ENCODE measurements around the gene MTF1.
A peak's percentile ranks its signal among the peaks of the same experiment; 100 is the strongest.

The MTF1 gene

GRCh38 chr1:37764888-37765441 is 94.4 kb downstream of the MTF1 start, which contains the start of gene EPHA10:
EPHA10 (minus strand) TSS chr1:37765120; CDS start chr1:37765066, 54 bp downstream.
- ATAC-seq (no peak), DNase-seq (no peak)
- Mint-ChIP-seq H3K27me3 (peaks cover 76% of the 10 kb centered on the region), H3K9me3 (no peaks in the 10 kb centered on the region), H3K4me1 (peaks cover 17% of the 10 kb centered on the region), H3K36me3 (ENCODE audit: low read depth) (peaks cover 2% of the 10 kb centered on the region), H3K4me3 (peak within 1 kb of the TSS; percentile 38), H3K27ac (no peak within 1 kb of the TSS)

- Mint-ChIP-seq H3K27me3 (peaks cover 74% of the 10 kb centered on the region), H3K27ac (no peak overlapping the region), H3K36me3 (ENCODE audit: low read depth) (peaks cover 2% of the 10 kb centered on the region), H3K4me3 (no peak overlapping the region), H3K9me3 (no peaks in the 10 kb centered on the region), H3K4me1 (peaks cover 17% of the 10 kb centered on the region)
- DNase-seq, result peak; percentile 71
- no peak for ATAC-seq
Measured at GRCh38 chr1:37764414-37764825, 95.0 kb downstream of the MTF1 start.

DNA sequence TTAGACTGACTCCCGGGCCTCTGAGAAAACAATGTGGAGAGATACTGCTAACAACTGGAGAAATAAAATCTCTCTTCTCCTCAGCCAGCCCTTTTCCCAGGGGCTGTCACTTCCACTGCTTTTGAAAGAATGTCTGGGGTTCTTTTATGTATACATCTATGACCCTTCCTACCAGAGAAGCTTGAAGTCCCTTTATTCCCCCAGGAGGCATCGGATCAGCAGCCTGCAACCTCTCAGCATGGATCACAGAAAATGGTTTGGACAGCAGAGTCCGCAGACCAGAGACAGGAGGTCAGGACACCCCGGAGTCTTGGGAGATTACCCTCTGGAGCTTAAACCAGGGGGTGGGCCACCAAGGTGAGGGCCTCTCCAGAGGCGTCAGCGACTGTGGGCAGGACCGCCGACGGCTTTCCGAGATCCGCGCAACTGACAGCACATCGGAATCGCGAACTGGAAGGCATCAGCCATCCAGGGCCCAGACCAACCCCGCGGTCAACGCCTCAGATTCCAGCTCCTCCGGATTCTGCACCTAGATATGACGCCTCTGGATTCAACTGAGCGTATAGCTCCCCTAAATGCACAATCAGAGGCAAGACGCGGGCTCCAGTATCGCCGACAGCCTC is 95.5 kb downstream of the MTF1 start:
- H3K4me3 Mint-ChIP-seq, result no peak overlapping the region
- H3K4me1 Mint-ChIP-seq, result peaks cover 17% of the 10 kb centered on the region
- no peaks in the 10 kb centered on the region for H3K9me3 Mint-ChIP-seq
- DNase-seq, result no peak
- H3K27ac Mint-ChIP-seq, result no peak overlapping the region
- no peak for ATAC-seq
- peaks cover 2% of the 10 kb centered on the region for H3K36me3 Mint-ChIP-seq (ENCODE audit: low read depth)
- peaks cover 70% of the 10 kb centered on the region for H3K27me3 Mint-ChIP-seq

DNA sequence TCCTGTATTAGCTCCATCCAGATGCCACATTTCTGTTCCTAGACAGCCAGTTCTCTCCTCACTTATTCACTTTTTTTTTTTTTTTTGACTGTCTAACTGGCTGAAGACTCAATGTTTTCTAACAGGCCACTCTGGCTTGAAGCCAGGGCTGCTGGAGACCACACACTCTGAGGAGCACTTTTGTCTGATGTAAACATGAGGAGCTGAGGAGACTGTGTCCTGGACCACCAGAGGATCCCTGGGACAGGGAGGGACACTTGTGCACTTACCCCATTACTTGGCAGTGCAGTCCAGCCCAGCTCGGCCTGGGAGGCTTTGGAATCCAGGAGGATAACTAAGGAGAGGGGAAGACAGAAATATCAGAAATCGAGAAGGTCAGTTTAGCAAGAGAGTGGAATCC is 96.9 kb downstream of the MTF1 start:
- DNase-seq, result no peak
- Mint-ChIP-seq H3K4me3 (no peak overlapping the region), H3K27ac (no peak overlapping the region), H3K4me1 (peaks cover 17% of the 10 kb centered on the region), H3K9me3 (no peaks in the 10 kb centered on the region), H3K27me3 (peaks cover 59% of the 10 kb centered on the region), H3K36me3 (ENCODE audit: low read depth) (peaks cover 2% of the 10 kb centered on the region)
- no peak for ATAC-seq

- no peak overlapping the region for H3K4me3 Mint-ChIP-seq
- peaks cover 16% of the 10 kb centered on the region for H3K4me1 Mint-ChIP-seq
- H3K27ac Mint-ChIP-seq, result no peak overlapping the region
- ATAC-seq (no peak), DNase-seq (no peak)
- H3K9me3 Mint-ChIP-seq, result no peaks in the 10 kb centered on the region
- peaks cover 51% of the 10 kb centered on the region for H3K27me3 Mint-ChIP-seq
- H3K36me3 Mint-ChIP-seq (ENCODE audit: low read depth), result peaks cover 2% of the 10 kb centered on the region
Measured at GRCh38 chr1:37761416-37762095, 97.8 kb downstream of the MTF1 start.

Measured in activated naive CD8-positive, alpha-beta T cell treated with anti-CD3 and anti-CD28 coated beads, Interleukin-2, amount 50 U/mL, for 24 hours (primary cell).